Stimulated activated CD4-positive, alpha-beta T cell treated with anti-CD3 and anti-CD28 coated beads, Interleukin-12 subunit alpha, Interleukin-12 subunit beta, amount 100 ng/mL, for 48 hours (primary cell): ENCODE results near the gene PCGF3.
"Not testable (repeated sequence)": the region's sequence is repeated elsewhere in the genome, so short reads cannot be mapped to it uniquely, and the experiment has no call there.

Experiments
- DNase-seq, 3 donors: peaks; one replicate each; pipeline ENCODE4 v3.0.0-alpha.2; 2020; ENCODE audit warnings: low read depth in 2 of 3, low spot score in 1 of 3

The PCGF3 gene

DNA sequence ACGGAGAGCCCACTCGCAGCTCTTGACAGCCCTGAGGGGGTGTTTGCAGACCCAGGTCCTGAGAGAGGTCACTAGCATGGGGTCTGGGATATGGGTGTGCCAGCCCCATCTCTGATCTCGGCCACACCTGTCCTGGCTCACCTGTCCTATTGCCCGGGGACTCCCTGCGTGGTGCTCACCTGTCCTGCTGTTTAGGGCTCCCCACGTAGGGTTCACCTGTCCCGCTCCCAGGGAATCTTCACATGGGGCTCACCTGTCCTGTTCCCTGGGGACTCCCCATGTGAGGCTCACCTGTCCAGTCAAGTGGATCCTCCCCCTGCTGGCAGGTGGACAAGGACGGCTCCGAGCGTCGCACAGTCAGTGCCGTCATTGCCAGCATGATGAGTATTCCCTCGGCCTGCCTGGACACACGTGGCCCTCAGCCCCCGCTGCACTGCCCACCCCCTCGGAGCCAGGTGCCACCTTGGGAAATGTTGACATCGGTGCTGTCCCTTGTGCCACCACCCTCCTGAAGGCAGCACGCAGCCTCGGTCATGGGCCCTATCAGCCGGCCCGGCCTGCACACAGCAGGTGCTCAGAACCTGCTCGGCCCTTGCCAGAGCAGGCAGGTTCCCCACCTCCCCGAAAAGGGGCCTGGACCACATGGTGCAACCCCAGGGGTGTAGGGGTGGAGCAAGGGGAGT is 23.0 kb upstream of the PCGF3 start:
- no peak for DNase-seq

DNA sequence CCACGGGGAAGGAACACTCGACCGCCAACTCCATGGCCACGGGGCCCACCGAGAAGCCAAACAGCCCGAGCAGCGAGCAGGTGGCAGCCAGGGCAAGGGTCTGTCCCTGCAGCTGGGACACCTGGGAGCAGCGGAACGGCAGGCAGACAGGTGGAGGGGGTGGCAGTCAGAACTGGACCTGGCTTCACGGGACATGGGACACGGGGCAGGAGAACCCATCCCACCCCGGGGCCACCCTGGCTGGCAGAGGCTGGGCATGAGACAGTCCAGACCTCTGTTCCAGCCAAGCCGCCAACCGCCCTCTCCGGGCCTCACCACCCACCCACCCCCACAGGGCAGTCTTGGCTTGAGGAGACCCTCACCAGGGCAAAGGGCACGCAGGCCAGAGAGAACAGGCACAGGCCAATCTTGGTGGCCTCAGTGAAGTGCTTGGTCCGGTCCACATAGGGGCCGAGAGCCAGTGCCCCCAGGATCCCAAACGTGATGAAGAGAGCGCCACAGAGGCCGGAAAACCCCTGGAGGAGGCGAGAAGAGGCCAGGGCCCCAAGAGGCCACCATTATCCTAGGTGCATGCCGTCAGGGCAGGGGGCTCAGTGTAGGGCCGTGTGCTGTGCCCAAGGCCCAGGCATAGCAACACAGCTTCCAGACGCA is 22.3 kb upstream of the PCGF3 start:
- DNase-seq, result no peak

DNA sequence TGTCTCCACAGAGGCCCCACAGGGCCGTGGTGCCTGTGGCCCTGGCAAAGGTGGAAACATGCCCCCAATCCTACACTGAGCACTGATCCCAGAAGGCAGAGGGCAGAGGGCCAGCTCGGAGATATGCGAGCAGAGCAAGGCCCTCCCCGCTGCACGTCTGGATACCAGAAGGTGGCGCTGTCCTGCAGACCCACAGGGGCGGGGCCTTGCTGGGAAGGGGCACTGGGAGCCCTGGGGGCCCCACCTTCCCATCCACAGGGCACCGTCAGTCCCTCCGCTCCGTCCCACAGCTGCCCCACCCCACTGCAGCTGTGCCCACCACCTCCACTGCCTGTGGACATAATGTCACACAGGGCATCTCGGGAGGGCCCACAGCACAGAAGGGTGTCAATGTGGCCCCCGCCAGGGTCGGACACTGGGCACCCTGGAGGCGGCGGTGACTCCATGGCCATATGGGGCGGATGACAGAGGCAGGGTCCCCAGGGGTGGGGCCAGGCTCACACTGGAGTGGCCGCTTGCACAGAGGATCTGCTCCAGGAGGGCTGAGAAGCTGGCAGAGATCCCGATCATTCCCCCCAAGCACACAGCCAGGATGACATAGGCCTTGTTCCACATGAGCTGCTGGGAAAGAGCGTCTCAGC is 21.5 kb upstream of the PCGF3 start:
- DNase-seq, result no peak

DNA sequence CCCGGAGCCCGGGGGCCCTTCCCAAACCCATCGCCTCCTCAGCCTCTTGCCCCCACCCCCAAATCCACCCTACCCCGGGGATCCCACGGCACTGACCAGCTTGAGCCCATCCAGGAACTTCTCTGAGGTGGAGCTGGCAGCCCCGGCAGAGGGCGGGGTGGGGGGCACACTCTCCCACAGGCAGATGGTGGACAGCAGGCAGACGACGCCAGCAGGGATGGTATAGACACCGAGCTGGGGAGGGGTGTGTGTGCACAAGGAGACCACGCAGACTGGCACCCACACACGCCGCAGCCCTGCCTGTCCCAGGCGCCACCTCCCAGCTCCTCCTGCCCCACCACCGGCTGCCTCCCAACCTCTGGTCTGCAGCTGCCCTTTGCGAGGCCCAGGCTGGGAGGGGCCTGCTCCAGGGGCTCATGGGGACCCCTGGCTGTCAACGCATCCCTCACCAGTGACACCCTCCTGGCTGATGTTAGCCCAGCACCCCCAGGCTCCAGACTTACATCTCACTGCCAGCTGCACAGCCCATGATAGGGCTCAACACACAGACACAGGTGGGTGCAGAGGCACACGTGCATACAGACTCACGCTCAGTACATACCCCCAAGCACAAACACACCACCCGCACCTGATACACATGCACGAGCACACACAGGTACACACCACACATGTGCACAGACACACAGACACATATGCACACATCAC is 20.9 kb upstream of the PCGF3 start:
- DNase-seq, result no peak

DNA sequence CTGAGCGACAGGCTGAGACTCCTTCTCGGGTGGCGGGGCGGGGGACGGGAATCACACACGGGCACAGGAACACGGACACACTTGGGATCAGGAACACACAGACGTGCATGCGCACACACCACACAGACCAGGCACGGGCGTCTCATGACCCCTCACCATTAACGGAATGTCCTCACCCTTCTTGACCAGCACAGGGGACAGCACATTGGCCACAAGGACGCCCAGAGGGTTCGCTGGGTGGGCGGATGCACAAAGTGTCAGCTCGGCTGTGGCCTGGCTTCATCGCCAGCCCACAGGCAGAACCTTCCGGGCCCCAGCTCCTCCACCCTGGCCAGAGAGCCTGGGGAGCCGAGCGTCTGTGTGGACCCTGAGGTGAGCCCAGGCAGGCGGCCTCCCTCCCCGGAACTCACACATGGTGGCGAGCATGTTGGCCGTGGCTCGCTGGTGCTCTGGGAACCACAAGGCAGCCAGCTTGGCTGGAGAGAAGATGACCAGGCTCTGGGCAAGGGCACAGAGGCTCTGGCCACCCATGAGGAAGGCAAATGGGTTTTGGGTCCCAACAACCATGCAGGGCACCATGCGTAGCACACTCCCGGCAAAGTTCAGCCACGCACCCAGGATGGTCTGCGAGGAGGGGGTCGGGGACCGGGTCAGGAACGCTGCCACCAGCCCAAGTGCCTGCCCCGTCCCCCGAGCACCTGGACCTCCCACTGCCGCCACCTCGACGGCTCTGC is 19.8 kb upstream of the PCGF3 start:
- DNase-seq, result no peak

DNA sequence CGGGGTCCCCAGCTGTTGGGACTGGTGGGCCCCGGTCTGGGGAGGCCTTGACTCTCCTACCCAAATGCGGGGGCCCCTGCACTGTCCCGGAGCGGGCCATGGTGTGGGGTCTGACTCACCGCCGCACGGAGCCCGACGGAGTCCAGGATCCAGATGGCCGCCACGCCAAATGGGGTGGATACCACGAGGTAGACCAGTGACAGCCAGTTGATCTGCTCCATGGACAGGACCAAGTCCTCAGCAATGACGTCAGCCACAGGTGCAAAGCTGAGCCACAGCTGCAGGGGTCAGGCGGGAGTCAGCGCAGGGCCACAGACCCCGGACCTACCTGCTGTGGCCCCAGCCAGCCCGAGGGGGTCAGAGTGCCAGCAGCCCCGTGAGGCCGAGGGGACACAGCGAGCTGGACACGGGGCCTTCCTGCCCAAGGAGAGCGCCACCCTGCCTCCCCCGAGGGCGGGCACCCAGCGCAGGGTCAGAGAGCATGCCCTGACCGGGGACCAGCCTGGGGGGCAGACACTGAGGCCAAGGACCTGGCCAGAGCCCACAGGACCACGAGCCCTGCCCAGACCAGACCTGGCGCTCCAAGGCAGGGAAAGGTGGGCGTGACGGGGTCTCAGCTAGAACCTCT is 19.1 kb upstream of the PCGF3 start:
- DNase-seq, result no peak

DNA sequence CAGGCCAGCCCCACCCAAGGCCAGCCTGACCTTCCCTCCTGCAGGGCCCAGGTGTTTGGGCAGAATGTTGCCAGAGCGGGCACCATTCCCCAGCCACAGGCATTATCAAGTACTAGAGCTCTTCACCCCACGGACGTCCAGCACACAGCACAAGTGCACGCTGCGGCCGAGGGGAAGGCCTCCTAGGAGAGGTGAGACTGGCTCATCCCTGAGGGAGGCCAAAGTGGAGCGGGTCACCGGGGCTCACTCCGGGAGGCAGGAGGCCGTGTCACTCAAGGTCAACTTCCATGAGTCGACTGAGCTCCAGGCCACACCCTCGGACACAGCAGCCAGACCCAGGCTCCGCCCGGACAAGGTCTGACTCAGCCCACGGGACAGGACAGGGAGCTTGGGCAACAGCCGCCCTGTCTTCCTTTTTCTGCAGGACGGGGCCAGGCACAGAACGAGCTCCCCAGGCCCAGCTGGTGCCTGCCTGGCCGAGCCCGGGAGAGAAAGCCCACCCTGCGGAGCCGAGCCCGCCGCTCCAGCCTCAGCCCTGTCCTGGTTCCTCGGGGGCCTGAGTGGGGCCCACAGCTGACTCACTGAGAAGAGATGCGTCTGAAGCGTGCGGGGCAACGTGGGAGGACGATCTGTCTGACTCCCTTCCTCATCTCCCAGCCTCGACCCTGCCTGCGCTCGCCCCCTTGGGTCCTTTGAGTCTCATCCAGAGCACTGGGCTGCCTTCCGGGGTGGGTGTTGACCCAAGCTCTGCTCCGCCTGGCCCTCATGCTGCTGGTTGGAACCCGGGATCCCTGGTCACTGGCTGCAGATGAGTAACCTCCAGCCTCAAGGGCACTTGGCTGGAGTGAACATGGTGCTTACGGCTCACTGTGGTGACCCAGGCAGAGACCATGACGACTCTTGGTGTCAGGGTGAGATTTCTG is 18.3 kb upstream of the PCGF3 start:
- no peak for DNase-seq

DNA sequence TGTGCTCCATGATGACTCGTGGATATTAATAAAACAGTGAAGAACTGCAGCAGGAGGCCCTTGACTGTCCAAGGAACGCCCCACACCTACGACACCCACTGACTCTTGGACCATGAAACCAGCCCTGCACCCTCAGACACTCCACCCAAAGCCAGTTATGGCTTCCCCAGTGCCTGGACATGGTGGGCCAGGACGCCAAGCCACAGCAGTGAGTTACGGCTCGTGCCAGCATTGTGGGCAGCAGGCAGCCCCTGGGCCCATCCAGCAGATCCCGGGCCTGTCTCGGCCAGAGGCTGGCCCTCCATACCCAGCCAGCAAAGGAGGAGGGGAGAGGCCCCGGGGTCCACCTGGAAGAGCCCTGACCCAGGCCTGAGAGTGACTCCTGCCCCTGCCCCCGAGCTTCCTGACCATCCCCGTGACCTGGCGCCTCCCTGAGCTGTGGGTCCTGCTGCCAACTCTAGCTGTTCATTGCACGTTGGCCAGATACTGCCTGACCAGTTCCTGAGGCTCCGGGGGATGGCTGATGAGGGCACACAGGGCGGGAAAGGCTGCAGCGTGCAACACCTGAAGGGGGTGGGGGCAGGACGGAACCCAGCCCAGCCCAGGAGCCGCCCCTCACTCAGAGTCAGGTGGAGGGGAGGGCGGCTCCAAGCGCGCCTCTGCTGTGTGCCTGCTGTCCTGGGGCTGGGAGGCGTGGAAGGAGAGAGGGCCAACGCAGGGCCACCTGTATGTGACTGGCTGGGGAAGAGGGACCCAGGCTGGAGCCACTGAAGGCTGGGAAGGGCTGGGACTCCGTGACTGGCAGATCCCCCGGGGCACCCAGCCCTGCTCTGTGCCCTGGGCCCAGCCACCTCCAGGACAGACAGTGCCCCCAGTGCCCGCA is 17.4 kb upstream of the PCGF3 start:
- DNase-seq, result no peak

DNA sequence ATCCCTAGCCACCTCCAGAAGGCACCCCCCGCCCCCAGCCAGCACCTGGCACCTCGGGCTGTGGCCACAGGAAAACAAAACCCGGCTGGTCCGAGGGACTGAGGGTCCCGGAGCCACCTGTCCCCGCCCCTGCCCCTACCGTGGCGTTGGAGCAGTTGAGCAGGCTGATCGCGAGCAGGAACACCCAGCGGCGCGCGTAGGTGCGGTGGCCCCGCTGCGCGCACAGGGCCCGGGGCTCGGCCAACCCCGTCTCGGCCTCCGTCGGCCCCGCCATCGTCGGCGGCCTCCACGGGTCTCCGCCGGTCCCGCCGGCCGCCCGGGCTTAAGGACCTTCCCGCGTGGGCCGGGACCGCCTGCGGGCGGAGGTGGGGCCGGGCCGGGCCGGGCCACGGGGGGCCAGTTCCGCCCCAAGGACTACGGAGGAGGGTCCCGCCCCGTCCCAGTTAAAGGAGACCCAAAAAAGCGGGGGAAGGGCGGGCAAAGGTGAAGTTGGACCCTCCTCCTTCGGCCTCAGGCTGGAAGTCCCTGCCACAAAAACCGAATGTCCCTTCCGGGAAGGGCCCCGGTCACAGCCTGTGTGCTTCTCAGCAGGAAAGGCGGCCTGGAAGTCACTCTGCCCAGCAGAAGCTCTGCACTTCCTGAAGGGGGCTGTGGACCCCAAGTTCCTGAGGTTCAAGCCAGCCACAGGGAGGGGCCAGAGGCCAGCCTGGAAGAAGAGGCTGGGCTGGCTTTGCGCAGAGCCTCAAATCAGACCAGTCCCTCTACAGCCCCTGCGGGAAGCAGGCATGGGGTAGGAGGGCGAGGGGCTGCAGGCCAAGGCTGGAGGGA is 16.6 kb upstream of the PCGF3 start, which contains the start of gene SLC49A3:
Gene SLC49A3 (minus strand): TSS at position 298 of the 828 bp plus-strand sequence. CDS start 24 bp downstream, at position 274.
- DNase-seq, result no peak

DNA sequence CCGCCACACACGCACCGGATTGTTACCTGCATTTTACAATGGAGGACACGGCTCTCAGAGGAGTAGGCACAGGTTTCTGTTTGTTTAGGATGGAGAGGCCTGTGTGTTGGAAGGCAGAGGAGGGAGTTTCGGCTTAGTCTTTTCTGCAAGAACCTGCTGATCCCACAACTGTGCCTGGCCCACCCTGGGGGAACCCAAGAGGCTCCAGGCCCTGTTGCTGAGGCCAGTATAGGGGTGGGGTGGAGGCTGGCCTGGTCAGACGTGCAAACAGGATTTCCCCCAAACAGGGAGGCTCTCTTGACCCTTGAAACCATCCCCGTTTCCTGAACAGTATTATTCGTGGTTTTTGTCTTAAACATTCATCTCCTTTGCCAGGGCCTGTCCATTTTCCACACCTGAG is 15.9 kb upstream of the PCGF3 start:
- DNase-seq, result no peak

DNA sequence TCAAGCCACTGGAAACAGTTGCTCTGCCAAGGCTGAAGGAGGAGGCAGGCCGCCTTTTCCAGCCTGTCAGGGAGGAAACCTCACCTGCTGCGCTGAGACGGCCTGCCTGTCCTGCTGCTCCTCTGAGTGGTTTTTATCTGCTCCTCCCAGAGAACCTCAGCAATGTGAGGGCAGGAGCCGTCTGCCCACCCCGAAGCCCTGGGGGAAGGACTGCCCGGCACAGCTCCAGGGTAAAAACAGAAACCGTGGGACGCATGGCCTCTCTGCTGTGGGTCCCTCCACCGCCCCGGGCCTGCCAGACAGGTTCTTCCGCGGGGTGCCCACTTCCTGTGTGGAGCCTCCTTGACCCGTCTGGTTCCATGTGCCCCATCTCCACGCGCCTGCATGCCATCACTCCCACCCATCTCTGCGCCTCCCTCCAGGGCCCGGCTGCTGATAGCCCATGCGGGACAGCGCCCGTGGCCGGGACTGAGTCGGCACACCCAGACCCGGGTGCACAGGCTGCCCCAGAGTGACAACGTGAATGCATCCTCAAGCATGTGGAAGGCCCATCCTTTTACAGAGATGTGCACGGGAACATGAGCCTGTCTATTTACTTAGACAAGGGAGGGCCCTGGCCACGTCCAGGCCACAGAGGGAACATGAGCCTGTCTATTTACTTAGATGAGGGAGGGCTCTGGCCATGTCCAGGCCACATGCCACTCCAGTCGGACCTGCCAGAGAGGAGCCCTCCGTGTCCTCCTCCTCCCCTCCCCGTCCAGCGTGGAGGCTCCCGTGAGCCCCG is 12.7 kb upstream of the PCGF3 start:
- DNase-seq, result no peak

DNA sequence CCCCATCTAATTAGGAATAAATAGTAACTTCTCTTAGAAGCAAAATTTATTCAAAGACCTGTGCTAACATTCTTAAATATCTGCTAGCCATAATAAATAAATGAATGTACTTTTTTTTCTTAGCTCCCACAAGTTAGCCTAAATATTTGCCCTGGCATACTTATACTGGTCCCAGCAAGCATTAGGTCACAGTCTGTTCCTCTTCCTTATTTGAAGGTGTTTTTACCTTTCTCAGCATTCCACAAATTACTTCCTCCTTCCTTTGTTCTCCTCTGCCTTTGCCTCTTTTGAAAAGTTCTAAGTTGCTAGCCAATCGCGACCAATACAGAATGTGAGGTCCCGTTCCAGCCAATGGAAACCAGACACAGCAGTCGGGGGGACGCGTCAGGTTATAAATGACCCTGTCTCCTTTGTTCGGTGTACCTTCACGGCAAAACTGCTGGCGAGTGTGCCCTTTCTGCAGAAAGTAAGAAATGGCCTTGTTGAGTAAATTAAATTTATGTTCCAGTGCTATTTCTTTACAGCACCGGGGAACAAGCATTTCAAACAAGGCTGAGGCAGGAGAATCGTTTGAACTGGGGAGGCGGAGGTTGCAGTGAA is 11.2 kb upstream of the PCGF3 start:
- DNase-seq, result not testable (repeated sequence)

DNA sequence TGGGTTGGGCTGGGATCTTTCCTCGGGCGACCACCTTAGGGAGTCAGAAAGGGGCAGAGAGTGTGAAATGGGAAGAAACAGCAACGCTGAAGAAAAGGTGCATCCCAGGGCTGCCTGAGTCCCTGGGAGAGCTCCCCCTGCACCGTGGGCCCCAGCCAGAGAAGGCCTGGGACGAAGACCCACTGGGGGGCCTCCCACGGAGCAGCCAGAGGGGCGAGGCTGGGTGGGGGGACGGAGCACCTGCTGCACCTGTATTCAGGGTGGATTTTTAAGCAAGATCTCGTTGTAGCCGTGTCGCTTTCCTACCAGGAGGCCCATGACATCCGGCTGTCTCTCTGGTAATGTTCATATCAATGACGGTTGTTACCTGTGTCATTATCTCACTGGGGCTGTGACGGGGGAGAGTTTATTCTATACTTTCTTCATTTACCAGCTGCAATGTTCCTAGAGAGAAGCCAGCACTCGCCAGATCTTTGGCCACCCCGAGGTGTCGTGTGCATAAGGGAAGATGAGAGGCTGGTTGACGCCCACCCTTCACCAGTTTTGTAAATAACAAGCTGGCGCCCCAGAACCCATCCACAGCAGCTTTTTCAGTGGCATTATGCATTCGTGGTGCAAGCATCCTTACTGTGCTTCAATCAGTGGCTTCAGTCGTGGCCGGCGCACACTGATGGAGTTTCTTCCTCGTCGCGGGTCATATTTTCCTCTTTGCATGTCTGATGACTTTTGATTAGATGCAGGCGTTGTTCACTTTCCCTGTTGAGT is 5.6 kb upstream of the PCGF3 start:
- no peak for DNase-seq

DNA sequence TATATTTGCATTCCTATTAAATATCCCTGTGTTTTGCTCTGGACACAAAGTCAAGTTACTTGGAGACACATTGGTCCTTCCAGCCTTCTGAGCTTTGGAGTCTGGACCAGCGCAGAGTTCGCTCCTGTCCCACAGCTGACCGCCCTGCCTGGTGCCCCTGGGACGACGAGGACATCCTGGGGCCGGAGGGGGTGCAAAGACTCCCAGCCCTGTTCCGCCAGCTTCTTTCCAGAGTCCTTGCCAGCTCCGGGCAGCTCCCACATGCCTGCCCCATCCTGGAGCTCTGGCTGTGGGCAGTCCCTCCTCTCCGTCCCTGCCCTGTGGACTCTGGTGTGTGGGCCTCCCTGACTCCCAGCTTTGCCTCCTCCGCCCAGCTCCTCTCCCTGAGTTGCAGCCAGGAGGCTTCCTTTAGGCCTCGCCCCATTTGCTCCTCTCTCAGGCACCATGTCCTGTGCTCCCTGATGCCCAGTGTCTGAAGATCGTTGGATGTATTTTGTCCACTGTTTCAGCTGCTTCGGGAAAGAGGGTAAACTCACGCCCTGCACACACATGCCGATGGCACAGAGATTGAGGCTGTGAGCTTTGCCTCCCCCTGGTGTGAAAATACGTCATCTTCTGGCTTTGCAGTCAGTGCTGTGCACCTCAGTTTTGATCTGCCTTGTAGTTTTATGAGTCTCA is 4.9 kb upstream of the PCGF3 start:
- DNase-seq, result no peak

DNA sequence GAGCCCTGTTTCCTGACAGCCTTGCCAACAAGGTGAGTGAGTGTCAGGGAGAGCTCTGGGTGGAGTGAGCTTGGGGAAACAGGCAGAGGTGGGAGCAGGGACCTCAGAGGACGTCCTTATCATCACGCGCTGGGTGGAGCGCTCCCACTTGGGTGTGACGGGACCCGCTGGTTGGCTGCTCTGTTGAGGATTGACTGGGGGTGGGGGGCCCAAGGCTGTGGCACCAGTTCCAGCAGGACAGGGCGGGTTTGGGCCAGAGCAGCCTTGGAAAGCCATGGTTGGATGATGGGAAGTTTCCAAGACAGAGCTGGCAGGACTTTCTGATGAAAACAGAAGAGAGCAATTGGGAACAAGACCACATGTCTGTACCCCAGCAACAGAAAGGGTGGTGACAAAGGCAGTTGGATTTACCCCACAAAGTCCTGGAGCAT is 3.0 kb upstream of the PCGF3 start:
- no peak for DNase-seq
